Psoas muscle (tissue), 8 donors: ENCODE measurements around the gene DLD. TPM values are rescaled to one million over a fixed set of nuclear protein-coding genes. Genes with fewer than 3 reads are reported as not detected.
A peak's percentile ranks its signal among the peaks of the same experiment; 100 is the strongest.

Experiments used
- ATAC-seq, 4 donors: fragments of 200-7000 bp; cut with Tn5 transposase; one replicate each; pipeline ENCODE4 v1.9.1; 2020; ENCODE audit warnings: moderate library complexity in 3 of 4, mild to moderate bottlenecking in 2 of 4
- DNase-seq, 2 donors: peaks; one replicate each; pipeline ENCODE4 v3.0.0-alpha.2; 2020
- H3K27ac ChIP-seq: fragments of 200-600 bp; one replicate; pipeline ENCODE4 v1.8.0; 2022
- H3K27me3 ChIP-seq, 3 donors: fragments of 200-600 bp in 1 of 3; one replicate each; pipeline versions ENCODE4 v1.6.1 to v1.8.0; 2013 to 2022; ENCODE audit warnings: low read length in 2 of 3, mild to moderate bottlenecking in 2 of 3, moderate library complexity in 1 of 3; ENCODE audit not compliant: insufficient read depth in 3 of 3
- H3K36me3 ChIP-seq, 2 donors: fragments of 200-600 bp in 1 of 2; one replicate each; pipeline versions ENCODE4 v1.6.1 to v1.8.0; 2013 to 2022; ENCODE audit warnings: low read depth in 1 of 2, mild to moderate bottlenecking in 1 of 2, moderate library complexity in 1 of 2; ENCODE audit not compliant: insufficient read depth in 1 of 2
- H3K4me1 ChIP-seq: fragments of 200-600 bp; one replicate; pipeline ENCODE4 v1.8.0; 2022
- H3K4me3 ChIP-seq: fragments of 200-600 bp; one replicate; pipeline ENCODE4 v1.8.0; 2022; ENCODE audit warnings: mild to moderate bottlenecking
- H3K9me3 ChIP-seq: fragments of 200-600 bp; one replicate; pipeline ENCODE4 v1.8.0; 2022
- CTCF ChIP-seq: fragments of 200-600 bp; IDR thresholded peaks from one replicate; pipeline ENCODE4 v1.8.0; 2022; ENCODE audit warnings: antibody characterized with exemption
- WGBS, 3 donors: extraction: QIAGEN DNeasy Blood & Tissue Kit; methylation state at CpG; one replicate each; pipeline versions ENCODE4 v1.1.6 to v1.1.7; 2013; 5-methylcytosine and 5-hydroxymethylcytosine counted together
- intact Hi-C, 2 donors: fragments of 100-400 bp; cut with DNase I; formaldehyde crosslinking; loops; one replicate each; pipeline versions ENCODE4 v1.11.0 to v1.14.2; 2022
- polyA plus RNA-seq, 3 donors: library from polyadenylated mRNA; stranded (reverse); fragments of 200-250 nt; gene quantifications; one replicate each; pipeline ENCODE4 v1.2.3, GENCODE V29; 2013
- total RNA-seq, 4 donors: library from RNA; stranded (reverse); fragmentation: NEBNext Ultra II Directional in 2 of 4; extraction: Animal tissue kit (Norgen Biotek cat#: 25700) in 2 of 4; gene quantifications; one replicate each; pipeline versions ENCODE4 v1.2.1 to v1.2.4, GENCODE V29; 2021 to 2023
- donor health status: healthy with polysubstance abuse.
- donor health status: DM: no; HTN: no; CAD: no; lungs with moderate emphysema.
- donor health status: Bipolar disorder and iron deficiency.
- donor health status: healthy.
- donor health status: DM: yes; HTN: yes; CAD: no.
- donor health status: DM: no; HTN: no; CAD: no.
- donor health status: DM: no; HTN: no; CAD: no.
- donor health status: DM: yes; HTN: yes; CAD: no.

The DLD gene
- total and polyA plus RNA-seq, 7 donors, result 136 to 284 (median 170) TPM

- no peaks in the 10 kb centered on the region for H3K27me3 ChIP-seq
- 66 to 84% (median 79%) methylated on average over 2 of the region's 2 CpGs for WGBS, 3 donors
- H3K4me1 ChIP-seq, result peaks cover 31% of the 10 kb centered on the region
- no peak overlapping the region for H3K4me3 ChIP-seq
- H3K36me3 ChIP-seq, result peaks cover 0 to 48% of the 10 kb centered on the region in 2 donors
- TF ChIP-seq CTCF, result no peak
- ATAC-seq, result no peak
- H3K9me3 ChIP-seq, result no peaks in the 10 kb centered on the region
- intact Hi-C loops, result loop anchor here in 1 of 2 donors (10.0 kb wide), 1 partner anchor 334 kb away; the partner anchor contains the start of genes COG5 and DUS4L
- no peak for DNase-seq
- H3K27ac ChIP-seq, result no peak overlapping the region
These were observed 8.1 kb downstream of the DLD start for GRCh38 chr7:107898997-107899594.

- peaks cover 0 to 48% of the 10 kb centered on the region in 2 donors for H3K36me3 ChIP-seq
- DNase-seq, result no peak
- H3K4me1 ChIP-seq, result peaks cover 20% of the 10 kb centered on the region
- H3K27me3 ChIP-seq, result no peaks in the 10 kb centered on the region
- intact Hi-C loops, result no loop called here
- WGBS, 3 donors, result 78 to 91% (median 91%) methylated on average over 1 of the region's 1 CpG
- H3K4me3 ChIP-seq, result no peak overlapping the region
- H3K27ac ChIP-seq, result no peak overlapping the region
- H3K9me3 ChIP-seq, result no peaks in the 10 kb centered on the region
- no peak for TF ChIP-seq CTCF
- no peak for ATAC-seq
These were observed 9.6 kb downstream of the DLD start for GRCh38 chr7:107900496-107901015.

GRCh38 chr7:107902381-107902780 is 11.4 kb downstream of the DLD start:
- peaks cover 21% of the 10 kb centered on the region for H3K4me1 ChIP-seq
- DNase-seq (no peak), ATAC-seq (no peak)
- H3K9me3 ChIP-seq, result no peaks in the 10 kb centered on the region
- TF ChIP-seq CTCF, result no peak
- H3K27ac ChIP-seq, result no peak overlapping the region
- H3K4me3 ChIP-seq, result no peak overlapping the region
- H3K36me3 ChIP-seq, result peaks cover 4 to 56% of the 10 kb centered on the region in 2 donors
- intact Hi-C loops, result no loop called here
- H3K27me3 ChIP-seq, result no peaks in the 10 kb centered on the region

- H3K4me3 ChIP-seq, result no peak overlapping the region
- H3K4me1 ChIP-seq, result peaks cover 5% of the 10 kb centered on the region
- peaks cover 4 to 100% of the 10 kb centered on the region in 2 donors for H3K36me3 ChIP-seq
- ATAC-seq (peak in 2 of 4 donors; percentile 31 to 61), DNase-seq (no peak)
- TF ChIP-seq CTCF, result no peak
- H3K9me3 ChIP-seq, result no peaks in the 10 kb centered on the region
- intact Hi-C loops, result no loop called here
- H3K27me3 ChIP-seq, result no peaks in the 10 kb centered on the region
- WGBS, 3 donors, result 91 to 100% (median 92%) methylated on average over 2 of the region's 2 CpGs
- no peak overlapping the region for H3K27ac ChIP-seq
These were observed 16.8 kb downstream of the DLD start for GRCh38 chr7:107907790-107908189.

- ATAC-seq, result no peak
These were observed 18.5 kb downstream of the DLD start for GRCh38 chr7:107909445-107909844.

More at GRCh38 chr7:107909445-107909844, 18.5 kb downstream of the DLD start:
- H3K9me3 ChIP-seq, result no peaks in the 10 kb centered on the region
- DNase-seq, result no peak
- TF ChIP-seq CTCF, result no peak
- no peak overlapping the region for H3K27ac ChIP-seq
- peaks cover 4 to 88% of the 10 kb centered on the region in 2 donors for H3K36me3 ChIP-seq
- intact Hi-C loops, result no loop called here
- peaks cover 5% of the 10 kb centered on the region for H3K4me1 ChIP-seq
- H3K4me3 ChIP-seq, result no peak overlapping the region
- no peaks in the 10 kb centered on the region for H3K27me3 ChIP-seq
- WGBS, 3 donors, result 92 to 96% (median 95%) methylated on average over 1 of the region's 1 CpG
